ENCODE results near the gene OR10H3.
"Not testable (repeated sequence)": the region's sequence is repeated elsewhere in the genome, so short reads cannot be mapped to it uniquely, and the experiment has no call there.

GRCh38 chr19:15774159-15774558, 36.4 kb downstream of the OR10H3 start:
- TF ChIP-seq, protein P1, sequence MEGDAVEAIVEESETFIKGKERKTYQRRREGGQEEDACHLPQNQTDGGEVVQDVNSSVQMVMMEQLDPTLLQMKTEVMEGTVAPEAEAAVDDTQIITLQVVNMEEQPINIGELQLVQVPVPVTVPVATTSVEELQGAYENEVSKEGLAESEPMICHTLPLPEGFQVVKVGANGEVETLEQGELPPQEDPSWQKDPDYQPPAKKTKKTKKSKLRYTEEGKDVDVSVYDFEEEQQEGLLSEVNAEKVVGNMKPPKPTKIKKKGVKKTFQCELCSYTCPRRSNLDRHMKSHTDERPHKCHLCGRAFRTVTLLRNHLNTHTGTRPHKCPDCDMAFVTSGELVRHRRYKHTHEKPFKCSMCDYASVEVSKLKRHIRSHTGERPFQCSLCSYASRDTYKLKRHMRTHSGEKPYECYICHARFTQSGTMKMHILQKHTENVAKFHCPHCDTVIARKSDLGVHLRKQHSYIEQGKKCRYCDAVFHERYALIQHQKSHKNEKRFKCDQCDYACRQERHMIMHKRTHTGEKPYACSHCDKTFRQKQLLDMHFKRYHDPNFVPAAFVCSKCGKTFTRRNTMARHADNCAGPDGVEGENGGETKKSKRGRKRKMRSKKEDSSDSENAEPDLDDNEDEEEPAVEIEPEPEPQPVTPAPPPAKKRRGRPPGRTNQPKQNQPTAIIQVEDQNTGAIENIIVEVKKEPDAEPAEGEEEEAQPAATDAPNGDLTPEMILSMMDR (optimal IDR thresholded peaks at IDR 0.05 in 1 of 3, IDR thresholded peaks at IDR 0.05 in 1 of 3, conservative IDR thresholded peaks at IDR 0.05 in 1 of 3; ENCODE audit: extremely low read depth in 1 of 3, insufficient read depth in 2 of 3, low read length in 3 of 3) = not testable (repeated sequence)
- TF ChIP-seq EZH2 (IDR thresholded peaks at IDR 0.05; ENCODE audit: low read length) = not testable (repeated sequence)

Measured in keratinocyte (primary cell).